Activated CD8-positive, alpha-beta memory T cell treated with anti-CD3 and anti-CD28 coated beads, Interleukin-2, amount 50 U/mL, for 48 hours (primary cell): ENCODE measurements around the gene ADAMTS2.

Experiments
- DNase-seq: peaks from one replicate; pipeline ENCODE4 v3.0.0-alpha.2; 2020

ADAMTS2 gene

DNA sequence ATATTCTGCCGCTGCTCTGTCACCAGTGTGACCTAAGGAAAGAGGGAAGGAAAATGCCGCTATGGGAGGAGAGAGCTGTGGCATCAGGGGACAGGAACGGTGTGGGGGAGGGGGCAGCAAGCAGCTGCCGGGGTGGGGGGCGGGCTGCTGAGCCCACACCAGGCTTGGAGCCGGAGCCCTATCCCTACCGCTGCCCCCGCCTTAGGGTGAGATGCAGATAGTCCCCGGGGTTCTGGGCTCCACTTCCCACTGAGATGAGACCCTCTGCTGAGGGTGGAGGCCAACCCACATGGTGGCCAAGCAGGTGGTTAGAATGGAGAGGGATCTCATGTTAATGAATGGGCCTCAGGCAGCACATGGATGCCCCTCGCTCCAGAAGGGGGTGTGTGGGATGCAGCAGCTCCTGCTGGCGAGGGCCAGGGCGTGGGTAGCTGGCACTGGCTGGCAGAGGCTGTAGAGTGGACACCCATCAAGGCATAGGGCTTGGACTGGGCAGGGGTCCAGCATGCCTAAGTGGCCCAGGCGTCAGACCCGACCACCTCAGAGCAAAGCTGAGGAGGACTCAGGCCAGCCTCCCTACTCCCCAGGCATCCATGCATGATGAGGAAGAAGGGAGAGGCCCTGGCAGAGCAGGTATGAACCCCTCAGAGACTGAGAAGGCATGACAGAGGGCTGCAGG, 153.6 kb downstream of the ADAMTS2 start:
- no peak for DNase-seq

DNA sequence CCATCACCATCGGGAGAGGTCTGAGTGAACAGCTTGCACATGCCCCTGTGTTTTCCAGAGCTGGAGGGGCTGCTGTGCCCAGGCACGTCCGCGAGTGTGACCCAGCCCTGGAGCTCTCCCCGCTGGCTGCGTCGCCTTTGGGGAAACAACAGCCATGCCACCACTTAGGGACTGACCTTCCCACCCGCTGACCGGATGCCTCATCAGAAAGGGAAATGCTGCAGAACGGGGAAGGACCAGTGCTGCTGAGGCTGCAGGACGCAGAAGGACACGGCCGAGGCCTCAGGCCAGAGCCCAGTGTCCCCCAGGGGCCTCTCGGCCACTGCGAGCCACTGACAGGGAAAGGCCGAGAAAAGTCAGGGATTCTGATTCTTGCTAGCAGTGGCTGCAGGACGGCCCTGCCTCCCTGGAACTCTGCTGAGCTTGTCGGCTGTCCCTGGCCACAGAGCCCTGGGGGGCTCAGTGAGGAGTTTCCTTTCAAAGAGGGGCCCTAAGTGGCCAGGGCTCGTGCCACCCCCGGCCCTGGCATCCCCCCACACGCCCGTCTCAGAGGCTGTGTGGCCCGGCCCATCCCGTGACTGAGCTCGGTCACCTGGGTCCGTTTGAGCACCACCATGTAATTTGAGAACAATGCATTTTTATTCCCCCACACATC, 154.3 kb downstream of the ADAMTS2 start:
- no peak for DNase-seq

GRCh38 chr5:179188636-179189035, 156.6 kb downstream of the ADAMTS2 start:
- no peak for DNase-seq

DNA sequence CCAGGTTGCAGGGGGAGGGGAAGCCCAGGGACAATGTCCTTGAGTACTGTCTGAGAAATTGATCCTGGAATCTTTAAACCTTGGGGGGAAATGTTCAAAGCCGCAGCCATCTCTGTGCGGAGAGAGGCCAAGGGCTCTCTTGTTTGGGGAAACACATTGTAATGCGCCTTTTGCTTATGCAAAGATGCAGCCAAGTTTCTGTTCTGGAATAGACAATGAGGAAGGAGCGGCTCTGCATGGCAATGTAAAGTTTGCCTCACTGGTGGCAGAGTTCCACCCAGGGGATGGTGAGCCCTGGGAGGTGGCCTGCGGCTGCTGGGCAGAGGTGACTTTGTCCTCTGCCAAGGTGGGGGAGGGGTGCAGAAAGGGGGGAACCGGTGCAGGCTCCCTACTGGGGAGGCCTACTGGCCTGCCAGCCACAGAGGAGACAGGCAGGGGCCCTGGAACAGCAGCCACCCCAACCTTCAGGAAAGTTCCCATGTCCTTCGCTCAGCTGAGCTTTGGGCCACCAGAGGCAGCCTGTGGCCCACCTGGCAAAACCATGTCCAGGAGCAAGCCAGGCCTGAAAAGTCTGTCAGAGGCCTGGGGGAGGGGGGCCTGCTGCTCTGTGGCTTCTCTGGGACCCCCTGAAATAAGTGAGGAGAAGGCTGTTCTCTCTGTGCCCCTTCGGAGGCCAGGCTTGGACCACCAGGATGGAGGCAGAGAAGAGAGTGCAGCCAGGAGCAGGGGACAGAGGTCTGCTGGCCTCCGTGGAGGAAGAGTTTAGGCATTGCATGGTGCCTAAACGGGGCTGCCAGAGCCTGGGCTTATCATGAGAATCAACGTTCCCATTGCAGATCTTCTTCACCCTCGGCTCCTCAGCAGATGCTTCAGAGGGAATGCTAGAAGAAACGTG, 157.3 kb downstream of the ADAMTS2 start:
- DNase-seq, result no peak

DNA sequence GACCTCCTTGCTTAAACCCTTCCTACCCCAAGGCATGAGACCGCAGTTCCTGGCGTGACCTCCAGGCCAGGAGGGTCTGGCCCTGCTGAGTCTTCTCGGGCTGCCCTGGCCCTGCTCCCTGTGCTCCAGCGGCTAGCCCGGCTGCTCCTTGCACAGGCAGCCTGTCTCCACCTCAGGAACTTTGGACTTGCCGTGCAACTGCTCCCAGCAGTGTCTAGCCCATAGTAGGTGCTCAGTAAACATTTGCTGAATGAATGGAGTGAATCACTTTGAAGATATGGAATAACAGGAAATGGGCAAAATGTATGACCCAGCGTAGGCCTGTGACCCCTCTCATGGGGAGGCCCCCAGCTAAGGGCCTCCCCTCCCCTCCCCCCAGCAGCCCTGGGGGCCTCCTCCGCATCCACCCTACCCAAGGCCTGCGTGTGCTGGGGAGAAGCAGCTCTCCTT, 158.0 kb downstream of the ADAMTS2 start:
- no peak for DNase-seq

DNA sequence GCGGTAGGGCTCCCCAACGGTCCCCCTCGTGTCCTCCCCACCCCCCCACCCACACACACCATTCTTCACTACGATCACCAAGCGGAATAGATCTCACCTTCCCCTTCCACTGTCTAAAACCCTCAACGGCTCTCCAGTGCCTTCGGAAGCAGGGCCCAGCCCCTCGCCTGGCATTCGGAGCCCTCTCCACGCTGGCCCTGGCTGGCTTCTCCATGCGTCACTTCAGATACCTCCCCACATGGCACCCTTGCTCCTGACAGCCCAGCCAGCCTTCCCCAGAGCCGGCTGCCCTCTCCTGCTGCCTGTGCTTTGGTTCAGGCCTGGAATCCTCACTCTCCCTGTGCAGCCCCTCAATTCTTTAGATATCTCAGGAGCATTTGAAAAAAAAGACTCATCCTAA, 158.5 kb downstream of the ADAMTS2 start:
- no peak for DNase-seq

- no peak for DNase-seq
Observed at GRCh38 chr5:179185941-179186411, 159.3 kb downstream of the ADAMTS2 start.

DNA sequence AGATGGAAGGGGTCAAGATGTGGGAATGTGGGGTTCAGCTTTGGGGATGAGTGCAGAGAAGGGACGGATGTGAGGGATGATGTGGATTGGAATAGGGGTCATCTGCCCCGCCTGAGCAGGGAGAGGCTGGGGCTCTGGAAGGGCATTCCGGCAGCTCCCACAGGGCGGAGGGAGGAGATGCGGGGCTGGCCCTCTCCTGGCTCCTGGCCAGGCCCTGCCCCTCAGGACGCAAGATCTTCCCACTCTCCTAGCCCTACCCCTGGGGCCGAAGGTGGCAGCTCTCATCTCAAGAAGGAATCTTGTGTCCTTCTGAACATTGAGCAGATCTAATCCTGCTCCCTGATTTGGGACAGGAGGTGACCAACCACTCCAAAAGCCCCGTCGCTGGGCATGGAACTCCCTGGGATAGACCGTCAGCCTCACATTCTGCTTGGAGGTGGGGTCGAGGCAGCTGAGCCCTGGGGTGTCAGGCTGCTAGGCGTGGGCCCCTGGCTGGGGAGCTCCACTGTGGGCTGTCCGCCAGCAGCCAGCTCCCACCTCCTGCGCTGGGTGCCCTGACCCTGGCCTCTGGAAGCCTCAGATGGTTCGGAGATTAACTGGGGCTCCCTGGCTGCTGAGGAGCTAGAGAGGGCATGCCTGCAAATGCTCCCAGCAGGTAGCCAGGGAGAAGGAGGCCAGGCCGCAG, 159.9 kb downstream of the ADAMTS2 start:
- no peak for DNase-seq

DNA sequence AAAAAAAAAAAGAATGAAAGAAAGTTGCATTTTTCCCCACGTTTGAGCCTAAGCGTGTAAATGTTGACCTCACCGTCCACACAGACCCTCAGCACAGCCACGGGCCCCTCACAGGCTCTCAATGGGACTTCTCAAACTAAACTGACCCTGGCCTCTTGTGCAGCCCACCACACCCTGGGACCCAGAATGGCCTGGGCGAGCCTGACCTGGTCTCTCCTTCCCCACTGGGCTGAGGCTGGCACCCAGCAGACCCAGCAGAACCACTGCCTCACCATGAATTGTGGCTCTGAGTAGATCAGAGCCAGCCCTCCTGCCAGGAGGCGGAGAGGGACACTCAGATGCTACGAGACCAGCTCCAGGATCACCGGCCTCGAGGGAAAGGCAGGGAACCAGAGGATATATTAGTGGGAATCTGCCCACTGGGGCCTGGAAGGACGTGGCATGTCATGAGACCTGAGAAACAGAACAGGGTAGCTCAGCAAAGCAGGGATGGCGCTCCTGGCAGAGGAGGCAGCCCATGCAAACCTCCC, 160.7 kb downstream of the ADAMTS2 start:
- DNase-seq, result no peak

DNA sequence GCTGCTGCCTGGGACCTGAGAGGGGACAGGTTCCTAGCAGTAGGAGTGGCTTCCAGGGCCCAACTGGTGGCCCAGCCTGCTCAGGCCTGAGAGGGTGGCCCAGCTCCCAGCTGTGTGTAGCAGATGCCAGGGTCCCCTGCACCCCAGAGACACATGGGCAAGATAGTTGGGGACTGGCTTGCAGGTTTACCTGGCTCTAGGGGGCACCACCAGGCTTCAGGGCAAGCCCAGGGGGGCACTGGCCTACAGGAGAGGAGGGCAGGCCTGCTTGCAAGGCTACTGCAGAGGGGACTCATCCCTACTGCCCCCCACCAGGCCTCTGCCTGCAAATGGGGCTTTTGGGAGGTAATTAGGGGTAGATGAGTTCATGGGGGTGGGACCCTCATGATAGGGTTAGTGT, 161.8 kb downstream of the ADAMTS2 start:
- no peak for DNase-seq

GRCh38 chr5:179182601-179183000, 162.7 kb downstream of the ADAMTS2 start:
- no peak for DNase-seq

- DNase-seq, result no peak
Observed at GRCh38 chr5:179181988-179182387, 163.3 kb downstream of the ADAMTS2 start.

GRCh38 chr5:179180921-179181645, 164.2 kb downstream of the ADAMTS2 start:
- no peak for DNase-seq

DNA sequence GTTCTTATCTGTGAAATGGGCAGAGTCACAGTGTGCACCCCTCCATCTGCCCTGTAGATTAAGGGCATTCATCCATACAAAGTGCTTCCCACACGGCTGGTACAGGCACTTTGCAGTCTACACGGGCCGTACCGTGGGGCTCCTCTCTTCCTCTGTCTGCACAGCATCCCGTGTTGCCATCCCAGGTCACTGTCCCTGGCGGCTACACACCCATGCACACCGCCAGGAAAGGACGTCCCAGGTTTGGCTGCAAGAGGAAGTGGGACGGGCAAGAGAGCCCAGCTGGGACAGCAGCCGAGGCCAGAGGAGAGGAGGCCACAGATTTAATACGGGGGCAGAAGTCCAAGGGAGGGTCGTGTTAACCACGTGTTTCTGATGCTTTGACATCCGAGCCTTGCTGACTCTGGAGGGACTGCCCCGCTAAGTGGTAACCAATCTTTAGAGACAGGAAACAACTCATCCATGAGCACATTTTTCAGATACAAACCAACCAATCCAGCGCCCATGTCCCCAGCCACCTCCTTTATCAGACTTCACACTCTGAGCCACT, 165.1 kb downstream of the ADAMTS2 start:
- DNase-seq, result no peak

- DNase-seq, result no peak
Observed at GRCh38 chr5:179177711-179178575, 167.3 kb downstream of the ADAMTS2 start.

GRCh38 chr5:179176571-179177230, 168.6 kb downstream of the ADAMTS2 start:
- DNase-seq, result no peak

DNA sequence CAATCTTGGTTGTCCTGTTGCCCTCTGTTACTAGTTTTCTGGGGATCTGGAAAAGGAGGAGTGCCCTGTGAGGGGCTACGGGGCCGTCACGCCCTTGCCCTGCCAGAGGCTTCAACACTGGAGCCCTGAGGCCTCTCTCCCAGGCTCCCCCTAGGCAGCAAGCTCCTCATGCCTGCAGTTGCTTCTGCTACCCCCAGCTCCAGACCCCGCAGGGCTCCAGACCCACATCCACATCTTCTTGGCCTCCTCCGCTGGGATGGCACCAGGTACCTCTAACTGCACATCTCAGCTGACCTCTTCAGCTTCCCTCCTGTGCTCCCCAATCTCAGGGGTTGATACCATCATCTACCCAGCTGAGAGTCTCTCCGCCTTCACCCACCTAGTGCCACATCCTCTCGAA, 169.1 kb downstream of the ADAMTS2 start:
- no peak for DNase-seq

GRCh38 chr5:179171816-179172745, 173.2 kb downstream of the ADAMTS2 start:
- DNase-seq, result no peak

DNA sequence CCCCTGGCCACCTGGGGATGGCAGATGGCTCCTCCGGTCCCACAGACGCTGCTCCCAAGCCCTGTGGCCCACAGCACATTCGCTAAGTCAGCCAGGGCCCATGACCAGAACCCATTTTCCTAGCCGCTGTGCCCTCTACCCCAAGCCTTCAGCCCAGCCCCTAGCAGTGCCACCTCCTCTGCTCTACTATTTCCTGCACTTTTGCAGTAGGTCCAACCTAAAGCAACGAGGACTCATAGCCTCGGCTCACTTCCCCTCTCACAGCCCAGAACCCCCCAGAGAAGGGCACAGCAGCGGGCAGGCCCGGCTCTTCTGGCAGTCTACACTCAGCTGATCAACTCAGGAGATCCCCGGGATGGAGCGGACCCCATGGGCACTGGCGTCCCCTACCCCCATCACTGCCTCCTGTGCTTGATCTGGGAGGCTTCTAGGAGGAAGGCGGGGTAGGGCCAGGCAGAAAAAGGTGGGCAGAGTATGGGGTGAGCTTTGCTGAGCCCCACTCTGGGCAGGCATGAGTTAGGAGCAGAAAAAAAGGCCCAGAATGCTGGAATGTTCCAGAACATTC, 173.9 kb downstream of the ADAMTS2 start:
- no peak for DNase-seq
